ENCODE measurements around the gene FTH1. TPM values are rescaled to one million over a fixed set of nuclear protein-coding genes. Genes with fewer than 3 reads are reported as not detected.

Gene FTH1
- total RNA-seq, 3 donors from 2014 or later: 351 to 505 (median 363) TPM

Other genes starting within 250 kb of the FTH1 start
- gene MYRF, start 215.0 kb downstream of the FTH1 start, total RNA-seq: 1 to 10 TPM in 1 of 3 donors, under 1 TPM in 2; 0.08 to 1.1 (median 0.24) TPM
- gene TMEM258, start 175.0 kb downstream of the FTH1 start, total RNA-seq: 100 to 1,000 TPM; 139 to 143 (median 142) TPM
- gene FEN1, start 174.7 kb downstream of the FTH1 start, total RNA-seq: 100 to 1,000 TPM in 1 of 3 donors, 10 to 100 TPM in 2; 92.8 to 108 (median 94.2) TPM
- 1 to 10 TPM; 2.1 to 3.5 (median 3.3) TPM for gene FADS1, start 150.6 kb downstream of the FTH1 start, total RNA-seq
- gene FADS2, start 139.3 kb downstream of the FTH1 start, total RNA-seq: 1 to 10 TPM; 2.5 to 3.6 (median 3.1) TPM
- gene FADS3, start 76.1 kb downstream of the FTH1 start, total RNA-seq: 1 to 10 TPM; 2.6 to 4.1 (median 2.8) TPM
- gene RAB3IL1, start 50.1 kb downstream of the FTH1 start, total RNA-seq: 1 to 10 TPM in 1 of 3 donors, under 1 TPM in 1, not detected in 1; 0.15 to 1.4 TPM
- not detected for gene BEST1, start 17.3 kb downstream of the FTH1 start, total RNA-seq
- gene INCENP, start 156.4 kb upstream of the FTH1 start, total RNA-seq: 10 to 100 TPM; 29.9 to 36.3 (median 32.8) TPM
- gene SCGB1D1, start 222.6 kb upstream of the FTH1 start, total RNA-seq: not detected
- not detected for gene SCGB2A1, start 241.0 kb upstream of the FTH1 start, total RNA-seq